Activated naive CD8-positive, alpha-beta T cell (primary cell): ENCODE results near the gene GAA.
A peak's percentile ranks its signal among the peaks of the same experiment; 100 is the strongest.

Source experiments
- H3K27ac Mint-ChIP-seq: one replicate; pipeline ENCODE4 v1.8.0; 2021; ENCODE audit warnings: mixed read lengths
- H3K27me3 Mint-ChIP-seq: one replicate; pipeline ENCODE4 v1.8.0; 2021; ENCODE audit warnings: mixed read lengths
- H3K36me3 Mint-ChIP-seq: one replicate; pipeline ENCODE4 v1.8.0; 2021; ENCODE audit warnings: mixed read lengths
- H3K4me1 Mint-ChIP-seq: one replicate; pipeline ENCODE4 v1.8.0; 2021; ENCODE audit warnings: low read depth, mixed read lengths
- H3K4me3 Mint-ChIP-seq: one replicate; pipeline ENCODE4 v1.8.0; 2021; ENCODE audit warnings: mild to moderate bottlenecking, mixed read lengths
- H3K9me3 Mint-ChIP-seq: one replicate; pipeline ENCODE4 v1.8.0; 2021; ENCODE audit warnings: low read depth, mixed read lengths

The GAA gene

DNA sequence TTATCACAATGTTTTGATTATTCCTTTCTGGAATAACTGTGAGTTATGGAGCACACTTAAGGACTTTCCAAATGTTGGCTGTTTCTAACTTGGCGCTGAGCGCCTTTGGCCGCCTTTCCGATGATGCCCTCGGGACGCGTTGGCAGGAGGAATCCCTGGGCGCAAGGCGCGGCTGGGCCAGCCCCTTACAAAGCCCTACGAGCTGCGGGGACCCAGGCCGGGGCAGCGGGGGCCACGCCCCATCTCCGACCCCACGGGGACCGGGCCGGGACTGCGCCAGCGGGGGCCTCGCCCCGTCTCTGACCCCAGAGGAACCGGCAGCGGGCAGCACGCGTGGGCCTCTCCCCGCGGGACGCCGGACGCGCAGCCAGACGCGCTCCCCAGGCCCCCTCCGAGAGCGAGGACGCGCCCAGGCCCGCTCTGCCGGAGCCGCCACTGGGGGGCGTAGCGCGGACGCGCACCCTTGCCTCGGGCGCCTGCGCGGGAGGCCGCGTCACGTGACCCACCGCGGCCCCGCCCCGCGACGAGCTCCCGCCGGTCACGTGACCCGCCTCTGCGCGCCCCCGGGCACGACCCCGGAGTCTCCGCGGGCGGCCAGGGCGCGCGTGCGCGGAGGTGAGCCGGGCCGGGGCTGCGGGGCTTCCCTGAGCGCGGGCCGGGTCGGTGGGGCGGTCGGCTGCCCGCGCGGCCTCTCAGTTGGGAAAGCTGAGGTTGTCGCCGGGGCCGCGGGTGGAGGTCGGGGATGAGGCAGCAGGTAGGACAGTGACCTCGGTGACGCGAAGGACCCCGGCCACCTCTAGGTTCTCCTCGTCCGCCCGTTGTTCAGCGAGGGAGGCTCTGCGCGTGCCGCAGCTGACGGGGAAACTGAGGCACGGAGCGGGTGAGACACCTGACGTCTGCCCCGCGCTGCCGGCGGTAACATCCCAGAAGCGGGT, at the start of gene GAA:
GAA (plus strand) TSS at position 571 of the 935 bp plus-strand sequence. CDS start 3,006 bp downstream, outside the sequence.
- Mint-ChIP-seq H3K27ac (peak within 1 kb of the TSS; percentile 85), H3K36me3 (no peaks in the 10 kb centered on the region), H3K9me3 (no peaks in the 10 kb centered on the region), H3K4me3 (peak within 1 kb of the TSS; percentile 93), H3K27me3 (no peaks in the 10 kb centered on the region), H3K4me1 (peaks cover 28% of the 10 kb centered on the region)

DNA sequence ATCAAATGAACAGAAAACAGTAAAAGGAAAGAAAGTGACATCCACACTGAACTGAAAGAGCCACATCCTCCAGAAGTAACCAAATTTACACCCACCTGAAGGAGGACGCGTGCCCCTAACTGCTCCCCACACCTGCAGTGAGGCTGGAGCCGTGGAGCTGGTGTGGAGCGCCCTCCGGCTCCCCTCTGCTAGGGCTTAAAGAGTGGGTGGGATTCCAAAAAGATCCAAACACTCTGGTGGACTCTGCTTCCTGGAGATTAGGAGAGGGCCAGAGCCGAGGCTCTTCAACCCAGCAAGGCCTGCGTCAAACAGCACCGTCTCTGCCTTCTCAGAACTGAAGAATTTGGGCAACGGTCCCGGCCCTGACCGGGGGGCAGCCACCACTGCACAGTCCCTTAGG, 49.7 kb upstream of the GAA start:
- H3K27ac Mint-ChIP-seq: no peak overlapping the region
- no peaks in the 10 kb centered on the region for H3K36me3 Mint-ChIP-seq
- no peaks in the 10 kb centered on the region for H3K4me1 Mint-ChIP-seq
- H3K9me3 Mint-ChIP-seq: no peaks in the 10 kb centered on the region
- H3K27me3 Mint-ChIP-seq: no peaks in the 10 kb centered on the region
- no peak overlapping the region for H3K4me3 Mint-ChIP-seq

DNA sequence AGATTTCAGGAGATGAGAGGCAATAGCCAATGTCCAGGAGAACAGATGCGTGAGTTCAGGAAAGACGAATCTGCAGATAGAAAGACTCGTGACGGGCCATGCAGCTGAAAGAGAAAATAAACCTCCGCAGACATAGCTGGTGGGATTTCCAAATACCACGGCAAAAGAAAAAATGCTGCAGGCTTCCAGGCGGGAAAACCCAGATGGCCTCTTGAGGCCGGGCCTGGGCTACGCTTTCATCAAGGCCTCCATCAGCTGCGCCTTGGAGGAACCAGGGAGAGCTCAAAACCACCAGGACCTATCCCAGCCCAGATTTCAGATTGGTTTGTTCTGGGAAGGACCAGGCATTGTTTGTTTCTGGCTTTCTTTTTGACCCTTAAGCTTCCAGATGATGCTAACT, 48.3 kb upstream of the GAA start:
- Mint-ChIP-seq H3K36me3 (no peaks in the 10 kb centered on the region), H3K4me3 (no peak overlapping the region), H3K9me3 (no peaks in the 10 kb centered on the region), H3K4me1 (no peaks in the 10 kb centered on the region), H3K27ac (no peak overlapping the region), H3K27me3 (no peaks in the 10 kb centered on the region)

DNA sequence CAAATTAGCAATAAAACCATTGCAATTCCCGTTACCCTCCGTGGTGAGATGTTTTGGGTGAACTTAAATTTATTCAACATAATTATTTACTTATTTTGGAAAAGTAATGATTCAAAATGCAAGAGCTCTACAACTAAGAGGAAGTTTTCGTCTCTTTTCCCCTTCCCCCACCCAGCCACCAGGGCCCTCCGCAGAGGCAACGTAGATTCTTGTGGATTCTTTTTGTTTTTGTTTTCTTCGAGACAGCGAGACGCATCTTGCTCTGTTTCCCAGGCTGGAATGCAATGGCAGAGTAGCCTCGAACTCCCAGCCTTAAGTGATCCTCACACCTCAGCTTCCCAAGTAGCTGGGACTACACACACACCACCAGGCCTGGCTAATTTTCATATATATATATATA, 45.8 kb upstream of the GAA start:
- Mint-ChIP-seq H3K36me3 (no peaks in the 10 kb centered on the region), H3K27ac (no peak overlapping the region), H3K4me1 (no peaks in the 10 kb centered on the region), H3K9me3 (no peaks in the 10 kb centered on the region), H3K27me3 (no peaks in the 10 kb centered on the region), H3K4me3 (no peak overlapping the region)

DNA sequence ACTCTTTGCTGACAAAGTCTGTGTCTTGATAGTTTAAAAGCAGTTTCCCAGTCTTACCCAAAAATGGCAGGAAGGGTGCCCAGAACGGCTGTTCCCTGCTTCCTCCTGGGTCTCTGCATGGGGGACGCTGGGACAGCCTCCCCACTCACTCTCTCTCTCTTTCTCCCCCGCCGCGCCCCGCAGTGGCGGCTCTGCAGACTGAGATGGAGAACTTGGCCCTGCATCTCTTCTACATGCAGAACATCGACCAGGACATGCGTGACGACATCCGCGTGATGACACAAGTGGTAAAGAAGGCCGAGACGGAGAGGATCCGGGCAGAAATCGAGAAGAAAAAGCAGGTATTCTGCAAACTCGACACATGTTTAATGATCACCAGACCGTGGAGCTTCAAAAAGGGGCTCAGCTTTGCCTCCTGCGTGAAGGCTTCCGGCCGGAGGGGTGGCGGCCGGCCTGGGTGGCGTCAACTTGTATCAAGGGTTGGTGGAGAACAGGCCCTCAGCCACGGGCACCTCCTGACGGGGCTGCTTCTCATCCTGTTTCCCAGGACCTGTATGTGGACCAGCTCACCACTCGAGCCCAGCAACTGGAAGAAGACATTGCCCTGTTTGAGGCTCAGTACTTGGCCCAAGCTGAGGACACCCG, 42.9 kb upstream of the GAA start:
- H3K4me3 Mint-ChIP-seq: no peak overlapping the region
- H3K9me3 Mint-ChIP-seq: no peaks in the 10 kb centered on the region
- H3K27me3 Mint-ChIP-seq: no peaks in the 10 kb centered on the region
- H3K36me3 Mint-ChIP-seq: no peaks in the 10 kb centered on the region
- no peak overlapping the region for H3K27ac Mint-ChIP-seq
- H3K4me1 Mint-ChIP-seq: no peaks in the 10 kb centered on the region

DNA sequence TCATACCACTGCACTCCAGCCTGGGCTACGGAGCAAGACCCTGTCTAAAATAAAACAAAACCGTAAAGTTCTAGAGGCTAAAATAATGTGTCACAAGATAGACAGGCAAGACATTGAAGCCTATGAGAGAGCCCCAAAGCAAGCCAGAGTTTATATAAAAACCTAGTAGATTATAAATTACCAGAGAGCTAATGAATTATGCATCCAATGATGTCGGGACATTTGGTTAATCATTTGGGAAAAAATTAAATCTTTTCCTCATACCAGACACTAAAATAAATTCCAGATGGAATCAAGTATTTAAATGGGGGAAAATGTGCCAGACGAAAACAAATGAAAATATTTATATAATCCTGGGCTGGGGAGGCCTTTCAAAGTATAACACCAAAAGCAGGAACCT, 40.7 kb upstream of the GAA start:
- H3K4me1 Mint-ChIP-seq: no peaks in the 10 kb centered on the region
- no peak overlapping the region for H3K27ac Mint-ChIP-seq
- H3K4me3 Mint-ChIP-seq: no peak overlapping the region
- H3K36me3 Mint-ChIP-seq: no peaks in the 10 kb centered on the region
- H3K9me3 Mint-ChIP-seq: no peaks in the 10 kb centered on the region
- no peaks in the 10 kb centered on the region for H3K27me3 Mint-ChIP-seq

DNA sequence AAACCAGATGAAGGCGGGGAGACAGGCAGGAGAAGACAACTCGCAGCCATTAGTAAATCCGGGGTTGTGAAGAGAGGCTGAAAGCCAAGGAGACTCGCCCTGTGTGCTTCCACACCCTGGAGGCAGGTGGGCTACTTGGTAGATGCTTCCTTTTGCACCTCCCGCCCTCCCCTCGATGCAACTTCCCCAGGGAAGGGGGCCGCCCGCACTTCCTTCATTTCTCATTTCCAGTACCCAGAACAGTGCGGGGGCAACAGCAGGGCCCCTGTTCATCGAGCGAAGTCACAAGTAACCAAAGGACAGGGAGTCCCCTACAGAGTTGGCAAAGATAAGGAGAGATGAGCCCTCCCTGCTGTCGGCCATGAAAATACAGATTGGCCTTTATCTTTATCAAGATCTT, 40.0 kb upstream of the GAA start:
- Mint-ChIP-seq H3K27me3 (no peaks in the 10 kb centered on the region), H3K4me1 (no peaks in the 10 kb centered on the region), H3K27ac (no peak overlapping the region), H3K4me3 (no peak overlapping the region), H3K36me3 (no peaks in the 10 kb centered on the region), H3K9me3 (no peaks in the 10 kb centered on the region)

DNA sequence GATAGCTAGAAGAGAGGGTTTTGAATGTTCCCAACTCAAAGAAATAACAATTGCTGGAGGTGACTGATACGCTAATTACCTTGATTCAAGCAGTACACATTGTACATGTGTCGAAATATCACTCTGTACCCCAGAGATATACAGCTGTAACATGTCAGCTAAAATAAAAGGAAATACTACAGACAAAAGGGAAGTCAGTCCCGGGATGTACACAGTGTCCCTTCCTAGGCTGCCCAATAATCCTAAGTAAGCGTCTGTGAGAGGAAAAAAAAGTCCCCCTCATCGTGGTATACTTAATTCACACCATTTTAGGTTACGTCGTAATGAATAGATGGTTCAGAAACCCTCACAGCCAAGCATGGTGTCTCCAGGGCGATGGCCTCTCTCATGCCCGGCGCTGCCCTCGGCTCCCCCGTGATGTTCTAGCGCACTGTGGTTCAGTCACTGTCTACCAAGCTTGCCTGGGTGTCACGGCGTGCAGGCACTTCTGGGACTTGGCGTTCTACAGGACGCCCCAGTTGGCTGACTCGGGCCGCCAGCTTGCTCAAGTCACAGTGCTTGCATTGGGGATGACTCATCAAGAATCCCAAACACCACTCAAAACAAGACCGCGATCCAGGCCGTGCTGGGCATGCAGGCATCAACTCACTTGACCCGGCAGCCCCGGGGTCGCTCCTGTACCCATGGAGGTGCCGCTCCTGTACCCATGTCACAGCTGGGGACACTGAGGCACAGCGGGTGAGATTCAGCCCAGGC, 37.4 kb upstream of the GAA start:
- no peaks in the 10 kb centered on the region for H3K9me3 Mint-ChIP-seq
- H3K27me3 Mint-ChIP-seq: no peaks in the 10 kb centered on the region
- H3K27ac Mint-ChIP-seq: no peak overlapping the region
- no peaks in the 10 kb centered on the region for H3K36me3 Mint-ChIP-seq
- no peaks in the 10 kb centered on the region for H3K4me1 Mint-ChIP-seq
- no peak overlapping the region for H3K4me3 Mint-ChIP-seq

DNA sequence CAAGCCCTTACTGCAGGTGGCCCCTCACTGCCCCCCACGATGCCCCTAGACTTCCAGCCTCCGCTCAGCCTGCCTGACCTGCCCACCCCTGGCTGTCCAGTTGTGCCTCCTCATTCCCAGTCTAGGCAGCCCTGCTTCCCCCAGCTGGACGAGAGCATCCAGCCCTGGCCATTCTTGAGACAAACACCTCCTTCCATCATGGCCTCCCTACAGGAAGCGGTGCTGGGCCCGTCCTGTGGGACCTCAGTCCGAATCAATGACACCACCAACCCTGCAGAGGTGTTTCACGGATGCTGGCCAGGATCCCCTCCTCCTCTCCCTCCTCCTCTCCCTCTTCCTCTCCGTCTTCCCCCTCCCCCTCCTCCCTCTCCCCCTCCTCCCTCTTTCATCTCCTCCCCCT, 36.7 kb upstream of the GAA start:
- Mint-ChIP-seq H3K4me3 (no peak overlapping the region), H3K27ac (no peak overlapping the region), H3K4me1 (no peaks in the 10 kb centered on the region), H3K9me3 (no peaks in the 10 kb centered on the region), H3K27me3 (no peaks in the 10 kb centered on the region), H3K36me3 (no peaks in the 10 kb centered on the region)

DNA sequence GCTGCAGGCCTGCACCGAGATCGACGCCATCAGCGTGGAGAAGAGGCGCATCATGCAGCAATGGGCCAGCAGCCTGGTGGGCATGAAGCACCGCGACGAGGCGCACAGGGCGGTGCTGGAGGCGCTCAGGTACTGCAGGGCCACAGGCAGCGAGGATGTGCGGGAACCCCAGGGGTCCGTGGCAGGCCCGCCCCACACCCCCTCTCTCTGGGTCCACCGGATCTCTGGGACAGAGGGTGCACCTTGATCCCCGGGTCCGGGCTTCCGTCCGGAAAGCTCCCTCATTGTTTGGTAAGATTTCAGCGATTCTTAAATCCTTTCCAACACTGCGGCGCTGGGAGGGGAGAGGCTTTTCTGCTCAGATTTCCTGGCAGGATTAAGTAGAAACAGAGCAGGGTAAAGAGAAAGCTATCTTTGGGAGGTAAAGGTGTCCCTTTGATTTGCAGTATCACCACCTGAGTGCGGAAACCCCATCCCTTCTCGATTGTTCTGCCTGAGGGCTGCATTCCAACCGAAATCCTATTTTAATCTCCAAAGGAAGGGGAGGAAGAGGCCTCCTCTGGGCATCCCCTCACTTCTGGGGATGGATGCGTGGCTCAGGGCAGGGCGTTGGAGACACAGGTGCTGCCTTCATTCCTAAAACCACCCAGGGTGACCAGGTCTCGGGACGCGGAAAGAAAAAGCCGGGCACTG, 35.8 kb upstream of the GAA start:
- Mint-ChIP-seq H3K36me3 (no peaks in the 10 kb centered on the region), H3K27me3 (no peaks in the 10 kb centered on the region), H3K27ac (no peak overlapping the region), H3K4me1 (no peaks in the 10 kb centered on the region), H3K9me3 (no peaks in the 10 kb centered on the region), H3K4me3 (no peak overlapping the region)

DNA sequence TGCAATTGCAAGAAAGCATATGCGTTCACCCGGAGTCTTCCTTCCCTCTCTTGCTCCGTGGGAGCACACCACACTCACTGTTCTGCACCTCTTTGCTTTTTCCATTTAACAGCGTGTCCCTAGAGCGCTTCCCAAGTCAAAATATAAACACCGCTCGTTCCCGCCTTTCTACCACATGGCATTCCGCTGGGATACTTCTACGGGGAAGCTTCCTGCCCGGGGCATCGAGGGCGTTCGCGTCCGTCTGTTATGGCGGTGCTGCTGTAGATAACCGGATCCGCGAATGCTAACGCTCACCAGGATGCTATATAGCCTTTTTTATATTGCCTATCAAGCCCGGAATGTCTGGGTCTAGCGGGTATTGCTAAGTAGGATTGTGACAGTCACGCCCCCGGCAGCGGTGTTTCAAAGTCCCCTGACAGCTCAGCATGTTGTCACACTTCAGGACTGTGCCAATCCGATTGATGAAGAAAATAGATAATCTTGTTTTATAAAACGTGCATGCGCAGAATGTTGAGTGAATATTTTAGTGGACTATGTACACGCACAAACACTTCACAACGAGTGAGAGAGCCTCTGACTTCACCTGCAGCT, 33.9 kb upstream of the GAA start:
- Mint-ChIP-seq H3K4me1 (peaks cover 6% of the 10 kb centered on the region), H3K4me3 (no peak overlapping the region), H3K27ac (no peak overlapping the region), H3K27me3 (no peaks in the 10 kb centered on the region), H3K9me3 (no peaks in the 10 kb centered on the region), H3K36me3 (no peaks in the 10 kb centered on the region)

DNA sequence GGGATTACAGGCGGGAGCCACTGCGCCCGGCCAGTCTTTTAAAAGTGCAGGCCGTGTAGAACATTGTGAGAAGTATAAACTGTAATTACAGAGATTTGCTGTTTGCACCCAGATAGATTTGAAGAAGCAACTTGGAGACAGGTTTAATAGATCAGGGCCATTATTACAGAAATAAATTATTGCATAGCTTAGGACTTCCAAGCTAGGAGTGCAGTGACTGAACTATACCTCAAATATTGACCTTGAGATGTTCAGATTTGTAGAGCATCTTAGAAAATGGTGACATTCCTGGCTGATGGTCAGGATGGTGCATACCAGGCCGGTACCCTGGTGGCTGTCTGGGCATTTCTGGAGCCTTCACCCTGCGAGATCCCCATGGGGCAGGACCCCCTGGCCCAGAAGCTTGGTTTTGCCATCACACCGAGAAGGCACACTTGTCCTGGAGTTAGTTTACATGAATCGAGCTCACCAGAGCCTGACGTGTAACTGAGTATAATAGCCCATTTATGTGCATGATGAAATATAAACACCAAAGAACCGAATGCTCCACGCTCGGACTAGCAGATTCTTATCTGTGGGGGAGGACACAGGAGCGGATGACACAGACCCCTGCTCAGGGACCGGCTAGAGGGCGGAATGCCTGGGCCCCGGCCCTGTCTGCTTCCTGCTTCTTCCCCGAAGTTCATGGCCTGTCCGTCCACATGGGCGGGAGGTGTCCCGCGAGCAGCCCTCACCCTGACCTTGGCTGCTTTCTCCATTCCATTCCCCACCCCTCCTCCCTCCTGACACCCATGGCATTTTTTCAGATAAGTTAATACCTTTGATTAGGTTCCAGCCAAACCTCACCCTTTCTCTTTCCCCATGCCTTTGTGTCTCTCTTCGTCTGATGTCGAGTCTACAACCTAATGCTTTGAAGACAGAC, 32.8 kb upstream of the GAA start:
- no peak overlapping the region for H3K27ac Mint-ChIP-seq
- no peak overlapping the region for H3K4me3 Mint-ChIP-seq
- H3K27me3 Mint-ChIP-seq: no peaks in the 10 kb centered on the region
- H3K36me3 Mint-ChIP-seq: no peaks in the 10 kb centered on the region
- H3K9me3 Mint-ChIP-seq: no peaks in the 10 kb centered on the region
- peaks cover 6% of the 10 kb centered on the region for H3K4me1 Mint-ChIP-seq

DNA sequence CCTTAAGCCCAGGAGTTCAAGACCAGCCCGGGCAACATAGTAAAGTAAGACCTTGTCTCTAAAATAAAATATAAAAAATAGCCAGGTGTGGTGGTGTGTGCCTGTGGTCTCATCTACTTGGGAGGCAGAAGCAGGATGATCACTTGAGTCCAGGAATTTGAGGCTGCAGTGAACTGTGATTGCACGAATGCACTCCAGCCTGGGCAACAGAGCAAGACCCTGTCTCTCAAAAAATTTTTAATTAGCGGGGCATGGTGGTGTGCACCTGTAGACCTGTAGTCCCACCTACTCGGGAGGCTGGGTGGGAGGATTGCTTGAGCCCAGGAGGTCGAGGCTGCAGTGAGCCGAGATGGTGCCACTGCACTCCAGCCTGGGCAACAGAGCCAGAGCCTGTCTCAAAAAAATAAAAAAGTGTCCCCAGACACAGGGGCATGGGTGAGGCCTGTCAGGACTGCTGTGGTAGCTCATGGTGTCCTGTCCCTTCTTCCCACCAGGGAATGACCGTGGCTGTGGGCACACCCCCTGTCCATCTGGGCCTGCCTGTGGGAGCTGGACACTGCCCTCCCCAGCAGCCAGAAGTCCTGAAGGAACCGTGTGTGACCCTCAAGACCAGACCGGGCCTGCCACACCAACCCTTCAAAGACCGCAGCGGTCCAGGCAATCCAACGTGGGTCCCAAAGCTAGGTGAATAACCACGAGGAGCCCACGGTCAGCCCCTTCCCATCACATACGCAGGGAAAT, 30.8 kb upstream of the GAA start:
- no peaks in the 10 kb centered on the region for H3K9me3 Mint-ChIP-seq
- H3K27ac Mint-ChIP-seq: no peak overlapping the region
- H3K4me1 Mint-ChIP-seq: peaks cover 6% of the 10 kb centered on the region
- no peaks in the 10 kb centered on the region for H3K36me3 Mint-ChIP-seq
- no peak overlapping the region for H3K4me3 Mint-ChIP-seq
- no peaks in the 10 kb centered on the region for H3K27me3 Mint-ChIP-seq
